Loucy (cell line): ENCODE measurements around the gene KRIT1.

Experiments
- EZH2phosphoT487 ChIP-seq: fragments of 200-600 bp; IDR thresholded peaks from 2 replicates; pipeline ENCODE4 v1.6.1; 2018; ENCODE audit warnings: antibody characterized with exemption, mild to moderate bottlenecking, moderate library complexity, borderline replicate concordance
- TF ChIP-seq, protein P1 (sequence below): fragments of 200-600 bp; sonication (generic); conservative IDR thresholded peaks from 2 replicates; pipeline ENCODE4 v1.5.1; 2014; ENCODE audit warnings: mild to moderate bottlenecking, antibody characterized with exemption, low read length

DNA sequence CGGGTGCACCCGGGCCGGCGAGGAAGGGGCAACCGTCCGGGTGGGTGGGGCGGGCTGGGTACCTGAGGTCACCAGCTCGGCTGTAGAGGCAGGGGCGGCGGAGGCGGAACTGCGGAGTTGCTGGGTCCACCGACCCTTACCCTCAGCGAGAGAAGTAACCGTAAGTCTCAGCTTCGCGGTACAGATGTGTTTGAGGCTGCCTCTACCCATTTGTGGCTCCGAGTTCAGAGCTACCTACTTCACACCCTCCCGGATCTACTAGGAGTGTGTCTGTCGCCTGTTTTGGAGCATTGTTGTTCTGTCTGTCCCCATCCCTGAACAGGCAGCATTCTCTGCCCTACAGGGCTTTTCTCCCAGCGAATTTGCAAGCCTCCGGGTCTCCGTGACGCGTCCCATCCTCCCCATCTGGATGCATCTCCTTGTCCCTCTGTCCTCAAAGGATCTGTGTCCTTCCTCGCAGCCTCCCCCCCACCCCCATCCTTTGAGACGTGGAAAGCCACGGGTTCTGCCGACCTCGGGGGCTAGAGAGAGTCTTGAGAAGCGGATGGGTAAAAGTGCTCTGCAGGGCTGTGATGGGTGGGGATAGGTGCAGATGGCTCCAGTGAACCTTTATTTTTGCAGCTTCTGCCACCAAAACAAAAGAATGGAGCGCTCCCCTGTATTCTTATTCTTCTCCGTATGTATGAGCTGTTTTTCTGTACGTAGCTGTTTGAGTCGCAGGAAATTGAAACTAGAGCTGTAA, 817 bp upstream of the KRIT1 start:
- TF ChIP-seq, protein P1, sequence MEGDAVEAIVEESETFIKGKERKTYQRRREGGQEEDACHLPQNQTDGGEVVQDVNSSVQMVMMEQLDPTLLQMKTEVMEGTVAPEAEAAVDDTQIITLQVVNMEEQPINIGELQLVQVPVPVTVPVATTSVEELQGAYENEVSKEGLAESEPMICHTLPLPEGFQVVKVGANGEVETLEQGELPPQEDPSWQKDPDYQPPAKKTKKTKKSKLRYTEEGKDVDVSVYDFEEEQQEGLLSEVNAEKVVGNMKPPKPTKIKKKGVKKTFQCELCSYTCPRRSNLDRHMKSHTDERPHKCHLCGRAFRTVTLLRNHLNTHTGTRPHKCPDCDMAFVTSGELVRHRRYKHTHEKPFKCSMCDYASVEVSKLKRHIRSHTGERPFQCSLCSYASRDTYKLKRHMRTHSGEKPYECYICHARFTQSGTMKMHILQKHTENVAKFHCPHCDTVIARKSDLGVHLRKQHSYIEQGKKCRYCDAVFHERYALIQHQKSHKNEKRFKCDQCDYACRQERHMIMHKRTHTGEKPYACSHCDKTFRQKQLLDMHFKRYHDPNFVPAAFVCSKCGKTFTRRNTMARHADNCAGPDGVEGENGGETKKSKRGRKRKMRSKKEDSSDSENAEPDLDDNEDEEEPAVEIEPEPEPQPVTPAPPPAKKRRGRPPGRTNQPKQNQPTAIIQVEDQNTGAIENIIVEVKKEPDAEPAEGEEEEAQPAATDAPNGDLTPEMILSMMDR = no peak
- no peak for TF ChIP-seq EZH2phosphoT487
